K562 (cell line): ENCODE measurements around the gene UBXN10.

ENCODE experiments used
- BDP1 ChIP-seq: IDR thresholded peaks from 3 replicates; pipeline ENCODE4 v1.6.1; 2011; ENCODE audit not compliant: insufficient read length, insufficient read depth
- EZH2 ChIP-seq: IDR thresholded peaks from 2 replicates; pipeline ENCODE4 v1.6.1; 2012; ENCODE audit warnings: low read depth, mild to moderate bottlenecking, inconsistent platforms, low read length, borderline replicate concordance
- RBM39 ChIP-seq: fragments of 200-400 bp; formaldehyde crosslinking; optimal IDR thresholded peaks from 2 replicates; pipeline ENCODE3; 2018; ENCODE audit warnings: low read depth, low read length
- TF ChIP-seq, protein P1 (sequence below): sonication (generic); formaldehyde crosslinking; IDR thresholded peaks from 2 replicates; pipeline ENCODE4 v1.9.0; 2022; ENCODE audit warnings: mild to moderate bottlenecking, missing genetic modification reagents

DNA sequence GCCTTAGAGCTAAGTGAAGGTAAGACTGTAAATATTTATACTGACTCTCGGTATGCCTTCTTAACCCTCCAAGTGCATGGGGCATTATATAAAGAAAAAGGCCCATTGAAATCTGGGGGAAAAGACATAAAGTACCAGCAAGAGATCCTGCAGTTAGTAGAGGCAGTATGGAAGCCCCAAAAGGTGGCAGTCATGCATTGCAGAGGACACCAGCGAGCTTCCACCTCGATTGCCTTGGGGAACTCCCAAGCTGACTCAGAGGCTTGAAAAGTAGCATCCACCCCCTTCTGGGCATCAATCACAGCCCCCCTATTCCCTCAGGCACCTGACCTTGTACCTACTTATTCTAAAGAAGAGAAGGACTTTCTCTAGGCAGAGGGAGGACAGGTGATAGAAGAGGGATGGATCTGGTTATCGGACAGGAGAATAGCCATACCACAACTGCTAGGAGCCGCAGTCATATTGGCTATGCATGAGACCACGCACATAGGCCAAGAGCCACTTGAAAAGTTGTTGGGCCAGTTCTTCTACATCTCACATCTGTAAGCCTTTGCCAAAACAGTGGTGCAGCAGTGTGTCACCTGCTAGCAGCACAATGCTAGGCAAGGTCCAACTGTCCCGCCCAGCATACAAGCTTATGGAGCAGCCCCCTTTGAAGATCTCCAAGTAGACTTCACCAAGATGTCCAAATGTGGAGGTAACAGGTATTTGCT, 27.4 kb upstream of the UBXN10 start:
- no peak for TF ChIP-seq BDP1
- TF ChIP-seq EZH2 = no peak
- TF ChIP-seq RBM39 = no peak
- TF ChIP-seq, protein P1, sequence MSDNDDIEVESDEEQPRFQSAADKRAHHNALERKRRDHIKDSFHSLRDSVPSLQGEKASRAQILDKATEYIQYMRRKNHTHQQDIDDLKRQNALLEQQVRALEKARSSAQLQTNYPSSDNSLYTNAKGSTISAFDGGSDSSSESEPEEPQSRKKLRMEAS (CRISPR knock-in tag) = no peak
